Smooth muscle cell (in vitro differentiated cells): ENCODE measurements around the gene CENPX. TPM values are rescaled to one million over a fixed set of nuclear protein-coding genes. Genes with fewer than 3 reads are reported as not detected.

Experiments used
- DNase-seq: peaks from one replicate; lab custom pipeline; 2025; ENCODE audit not compliant: unreplicated experiment; lab: John Stamatoyannopoulos, UW
- H2AFZ ChIP-seq: fragments of 200-600 bp; sonication (generic); 2 replicates; pipeline ENCODE4 v1.6.0; 2016; ENCODE audit warnings: antibody characterized with exemption, low read depth, mild to moderate bottlenecking
- H3F3A ChIP-seq: fragments of 200-600 bp; sonication (generic); 2 replicates; pipeline ENCODE4 v1.6.0; 2017; ENCODE audit warnings: antibody characterized with exemption, low read depth
- H3K27ac ChIP-seq: fragments of 200-600 bp; sonication (generic); 2 replicates; pipeline ENCODE4 v1.5.1; 2016; ENCODE audit warnings: low read depth, mild to moderate bottlenecking
- H3K27me3 ChIP-seq: fragments of 200-600 bp; sonication (generic); 2 replicates; pipeline ENCODE4 v1.6.1; 2016; ENCODE audit warnings: low read depth, mild to moderate bottlenecking
- H3K36me3 ChIP-seq: fragments of 200-600 bp; sonication (generic); 2 replicates; pipeline ENCODE4 v1.5.1; 2016; ENCODE audit warnings: low read depth
- H3K4me1 ChIP-seq: fragments of 200-600 bp; sonication (generic); 2 replicates; pipeline ENCODE4 v1.5.1; 2016; ENCODE audit warnings: low read depth
- H3K4me2 ChIP-seq: fragments of 200-600 bp; sonication (generic); 2 replicates; pipeline ENCODE4 v1.6.0; 2016; ENCODE audit warnings: mild to moderate bottlenecking
- H3K4me3 ChIP-seq: fragments of 200-600 bp; sonication (generic); 2 replicates; pipeline ENCODE4 v1.5.1; 2016; ENCODE audit warnings: mild to moderate bottlenecking
- H3K79me2 ChIP-seq: fragments of 200-600 bp; sonication (generic); 2 replicates; pipeline ENCODE4 v1.6.0; 2016; ENCODE audit warnings: low read depth, mild to moderate bottlenecking
- H3K9ac ChIP-seq: fragments of 200-600 bp; sonication (generic); 2 replicates; pipeline ENCODE4 v1.6.0; 2016; ENCODE audit warnings: low read depth
- H3K9me3 ChIP-seq: fragments of 200-600 bp; sonication (generic); replicated peaks from 2 replicates; pipeline ENCODE4 v1.5.1; 2016; ENCODE audit warnings: low read depth
- H4K20me1 ChIP-seq: fragments of 200-600 bp; sonication (generic); 2 replicates; pipeline ENCODE4 v1.6.0; 2016; ENCODE audit warnings: low read depth
- CTCF ChIP-seq: fragments of 200-600 bp; sonication (generic); IDR thresholded peaks from 2 replicates; pipeline ENCODE4 v1.5.1; 2017; ENCODE audit warnings: borderline replicate concordance, mild to moderate bottlenecking, antibody characterized with exemption; ENCODE audit not compliant: insufficient read depth, poor library complexity, severe bottlenecking
- WGBS: methylation state at CpG from one replicate; pipeline ENCODE4 v1.1.7; 2016; ENCODE audit warnings: low lambda C conversion rate; 5-methylcytosine and 5-hydroxymethylcytosine counted together
- polyA plus RNA-seq: library from polyadenylated mRNA; unstranded; fragments of >200 nt; fragmentation: Nextera tagmentation; extraction: Ambion mirVana; gene quantifications from 2 replicates; pipeline ENCODE4 v1.2.1, GENCODE V29; 2016
- total RNA-seq: library from RNA; depleted of rRNA; stranded (reverse); fragments of >200 nt; gene quantifications from 2 replicates; pipeline ENCODE4 v1.2.3, GENCODE V29; 2014

Gene CENPX
- total and polyA plus RNA-seq, 2 experiments from 2014 or later = 44.6 to 57.5 TPM

DNA sequence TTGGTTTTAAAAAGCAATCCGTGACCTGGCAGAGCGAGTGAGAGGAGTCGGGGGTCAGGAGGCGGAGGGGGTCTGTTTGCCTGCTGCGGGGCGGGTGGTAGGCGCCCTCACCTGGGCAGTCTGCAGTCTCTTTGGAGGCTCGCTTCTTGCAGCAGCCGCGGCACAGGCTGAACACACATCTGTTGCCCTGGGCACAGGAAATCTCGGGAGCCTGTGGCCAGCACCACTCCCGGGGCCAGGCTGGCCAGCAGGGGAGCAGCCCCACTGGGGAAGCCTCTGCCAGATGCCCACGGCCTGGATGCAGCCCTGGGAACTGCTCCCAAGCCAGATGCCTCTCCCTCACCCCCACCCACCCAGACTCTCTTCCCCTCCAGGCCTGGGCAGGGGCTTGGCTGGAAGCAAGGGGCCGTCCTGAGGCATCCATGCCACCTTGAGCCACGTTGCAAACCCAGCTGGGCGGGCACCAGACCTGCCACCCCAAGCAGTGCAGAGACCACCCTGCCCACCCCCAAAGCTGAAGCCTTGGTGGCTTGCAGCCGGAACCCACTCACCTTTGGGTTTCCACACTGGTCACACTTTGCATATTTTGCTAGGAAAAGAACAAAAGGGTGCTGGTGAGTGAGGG, 35.7 kb upstream of the CENPX start:
- Histone ChIP-seq H3K4me3 (no peak overlapping the region), H3K4me1 (no peaks in the 10 kb centered on the region), H4K20me1 (no peaks in the 10 kb centered on the region), H3F3A (no peaks in the 10 kb centered on the region), H3K79me2 (peaks cover 3% of the 10 kb centered on the region), H3K36me3 (no peaks in the 10 kb centered on the region), H3K4me2 (no peak overlapping the region), H3K9ac (no peak overlapping the region), H3K9me3 (no peaks in the 10 kb centered on the region), H3K27ac (no peak overlapping the region), H2AFZ (no peak overlapping the region), H3K27me3 (no peaks in the 10 kb centered on the region)
- 90% methylated on average over 13 of the region's 17 CpGs for WGBS
- no peak for TF ChIP-seq CTCF
- DNase-seq = no peak

DNA sequence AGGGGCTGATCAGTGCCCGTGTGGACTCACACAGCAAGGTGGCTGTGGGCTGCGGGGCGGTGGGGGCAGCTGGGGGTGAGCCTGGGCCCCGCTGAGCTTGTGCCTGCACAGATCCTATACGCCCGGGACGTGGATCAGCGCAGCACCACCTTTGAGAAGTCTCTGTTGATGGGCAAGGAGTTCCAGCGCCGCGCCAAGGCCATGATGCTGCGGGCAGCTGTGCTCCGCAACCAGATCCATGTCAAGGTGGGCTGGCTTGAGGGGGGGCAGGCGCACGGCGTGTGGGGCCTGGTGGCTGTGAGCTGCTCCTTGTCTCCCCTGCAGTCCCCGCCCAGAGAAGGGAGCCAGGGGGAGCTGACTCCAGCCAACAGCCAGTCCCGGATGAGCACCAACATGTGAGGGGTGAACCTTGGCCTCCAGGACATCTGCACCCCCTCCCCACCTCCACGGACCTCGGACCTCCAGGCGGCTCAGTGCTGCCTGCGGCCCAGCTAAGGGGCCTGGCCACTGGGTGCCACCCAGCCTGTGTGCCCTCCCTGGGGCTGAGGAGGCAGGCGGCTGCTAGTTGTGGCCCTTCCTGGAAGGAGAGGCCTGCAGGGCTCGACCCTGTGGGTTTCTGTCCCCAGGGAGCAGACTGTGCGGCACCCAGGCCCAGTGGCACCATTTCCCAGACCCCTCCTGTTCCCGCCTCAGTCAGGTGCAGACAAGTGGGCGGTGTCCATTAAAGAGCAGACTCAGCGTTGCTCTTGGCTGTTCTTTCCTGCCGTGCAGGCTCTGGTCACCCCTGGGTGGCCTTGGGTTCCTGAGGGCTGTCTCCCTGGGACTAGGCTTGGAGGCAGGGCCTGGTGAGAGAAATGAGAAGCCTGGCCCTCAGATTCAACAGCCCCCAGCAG, 34.3 kb upstream of the CENPX start:
- DNase-seq = no peak
- no peak overlapping the region for H3K4me3 ChIP-seq
- peaks cover 9% of the 10 kb centered on the region for H3K4me1 ChIP-seq
- 97% methylated on average over 27 of the region's 29 CpGs for WGBS
- H3K27ac ChIP-seq = no peak overlapping the region
- H3K4me2 ChIP-seq = no peak overlapping the region
- no peaks in the 10 kb centered on the region for H3K9me3 ChIP-seq
- H3K79me2 ChIP-seq = peaks cover 17% of the 10 kb centered on the region
- no peaks in the 10 kb centered on the region for H3K36me3 ChIP-seq
- TF ChIP-seq CTCF = no peak
- no peaks in the 10 kb centered on the region for H3K27me3 ChIP-seq
- no peaks in the 10 kb centered on the region for H3F3A ChIP-seq
- H2AFZ ChIP-seq = no peak overlapping the region
- no peak overlapping the region for H3K9ac ChIP-seq
- H4K20me1 ChIP-seq = peaks cover 7% of the 10 kb centered on the region

DNA sequence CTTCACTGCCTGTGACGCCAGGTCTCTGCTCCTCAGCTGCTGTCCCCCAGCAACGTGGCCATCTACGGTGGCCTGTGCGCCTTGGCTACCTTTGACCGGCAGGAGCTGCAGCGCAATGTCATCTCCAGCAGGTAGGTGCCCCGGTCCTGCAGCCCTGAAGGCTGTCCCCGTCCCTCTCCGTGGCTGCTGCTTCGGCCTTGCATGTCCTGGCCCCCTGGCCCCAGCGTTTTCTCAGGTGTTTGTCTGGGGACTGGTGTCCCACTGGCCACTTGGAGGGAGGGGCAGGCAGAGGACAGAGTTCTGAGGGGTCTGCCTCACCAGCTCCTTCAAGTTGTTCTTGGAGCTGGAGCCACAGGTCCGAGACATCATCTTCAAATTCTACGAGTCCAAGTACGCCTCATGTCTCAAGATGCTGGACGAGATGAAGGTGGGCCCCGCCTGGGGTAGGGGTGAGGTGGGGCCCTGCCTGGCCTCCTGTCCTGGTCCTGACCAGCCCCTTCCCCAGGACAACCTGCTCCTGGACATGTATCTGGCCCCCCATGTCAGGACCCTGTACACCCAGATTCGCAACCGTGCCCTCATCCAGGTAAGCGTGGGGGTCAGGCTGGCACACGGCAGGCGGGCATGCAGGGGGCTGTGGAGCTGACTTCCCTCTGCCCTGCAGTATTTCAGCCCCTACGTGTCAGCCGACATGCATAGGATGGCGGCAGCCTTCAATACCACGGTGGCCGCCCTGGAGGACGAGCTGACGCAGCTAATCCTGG, 33.5 kb upstream of the CENPX start:
- DNase-seq = no peak
- Histone ChIP-seq H3K9ac (no peak overlapping the region), H3K4me2 (no peak overlapping the region), H3K27ac (no peak overlapping the region), H2AFZ (no peak overlapping the region), H4K20me1 (peaks cover 7% of the 10 kb centered on the region), H3K9me3 (no peaks in the 10 kb centered on the region), H3K27me3 (no peaks in the 10 kb centered on the region), H3K4me3 (no peak overlapping the region), H3K79me2 (peaks cover 18% of the 10 kb centered on the region), H3K36me3 (no peaks in the 10 kb centered on the region), H3F3A (no peaks in the 10 kb centered on the region), H3K4me1 (peaks cover 9% of the 10 kb centered on the region)
- WGBS = 94% methylated on average over 27 of the region's 28 CpGs
- TF ChIP-seq CTCF = no peak
